Measurements from ENCODE around the gene MAP3K2.

MAP3K2 gene

GRCh38 chr2:127280693-127281092 is 107.1 kb downstream of the MAP3K2 start:
- no peak for DNase-seq

- no peak for DNase-seq
These were observed 108.0 kb downstream of the MAP3K2 start for GRCh38 chr2:127279781-127280180.

- no peak for DNase-seq
These were observed 108.8 kb downstream of the MAP3K2 start for GRCh38 chr2:127278959-127279358.

- DNase-seq, result no peak
These were observed 110.7 kb downstream of the MAP3K2 start for GRCh38 chr2:127277028-127277427.

GRCh38 chr2:127275789-127276188 is 112.0 kb downstream of the MAP3K2 start:
- no peak for DNase-seq

GRCh38 chr2:127275356-127275755 is 112.4 kb downstream of the MAP3K2 start:
- no peak for DNase-seq

- DNase-seq, result no peak
These were observed 117.1 kb downstream of the MAP3K2 start for GRCh38 chr2:127270663-127271062.

- no peak for DNase-seq
These were observed 125.9 kb downstream of the MAP3K2 start for GRCh38 chr2:127261804-127262406.

GRCh38 chr2:127259355-127259754 is 128.4 kb downstream of the MAP3K2 start:
- DNase-seq, result no peak

- no peak for DNase-seq
These were observed 130.9 kb downstream of the MAP3K2 start for GRCh38 chr2:127256866-127257265.

- DNase-seq, result no peak
These were observed 131.4 kb downstream of the MAP3K2 start for GRCh38 chr2:127256381-127256780.

GRCh38 chr2:127255721-127256120 is 132.1 kb downstream of the MAP3K2 start:
- DNase-seq, result no peak

GRCh38 chr2:127255146-127255545 is 132.6 kb downstream of the MAP3K2 start:
- no peak for DNase-seq

GRCh38 chr2:127254386-127254981 is 133.3 kb downstream of the MAP3K2 start:
- no peak for DNase-seq
